GM08714 (cell line): ENCODE results near the gene HOXC13.

Source experiments
- H3K4me3 ChIP-seq: fragments of 200-500 bp; sonication (Bioruptor generic); 2 replicates; pipeline ENCODE4 v1.5.1; 2014; ENCODE audit warnings: mild to moderate bottlenecking, low read length, inconsistent platforms
- ZNF274 ChIP-seq: IDR thresholded peaks from 2 replicates; pipeline ENCODE4 v1.6.1; 2012; ENCODE audit warnings: mild to moderate bottlenecking, low read depth, low read length

HOXC13 gene

GRCh38 chr12:53976172-53976822, 37.7 kb downstream of the HOXC13 start:
- no peak overlapping the region for H3K4me3 ChIP-seq
- TF ChIP-seq ZNF274: no peak

- no peak for TF ChIP-seq ZNF274
Observed at GRCh38 chr12:53976823-53977595, 38.4 kb downstream of the HOXC13 start.

GRCh38 chr12:53977596-53978445, 39.2 kb downstream of the HOXC13 start:
- no peak overlapping the region for H3K4me3 ChIP-seq

More at GRCh38 chr12:53976823-53977595, 38.4 kb downstream of the HOXC13 start:
- H3K4me3 ChIP-seq: no peak overlapping the region

GRCh38 chr12:53978477-53979356, 40.1 kb downstream of the HOXC13 start:
- no peak overlapping the region for H3K4me3 ChIP-seq
- TF ChIP-seq ZNF274: no peak

More at GRCh38 chr12:53977596-53978445, 39.2 kb downstream of the HOXC13 start:
- TF ChIP-seq ZNF274: no peak

- no peak overlapping the region for H3K4me3 ChIP-seq
- TF ChIP-seq ZNF274: no peak
Observed at GRCh38 chr12:53980104-53980801, 41.6 kb downstream of the HOXC13 start.

GRCh38 chr12:53980802-53981496, 42.3 kb downstream of the HOXC13 start:
- TF ChIP-seq ZNF274: no peak
- H3K4me3 ChIP-seq: no peak overlapping the region

GRCh38 chr12:53981634-53982565, 43.3 kb downstream of the HOXC13 start:
- no peak overlapping the region for H3K4me3 ChIP-seq
- no peak for TF ChIP-seq ZNF274

GRCh38 chr12:53982648-53983567, 44.3 kb downstream of the HOXC13 start:
- TF ChIP-seq ZNF274: no peak
- H3K4me3 ChIP-seq: no peak overlapping the region

- TF ChIP-seq ZNF274: no peak
- no peak overlapping the region for H3K4me3 ChIP-seq
Observed at GRCh38 chr12:53983568-53983949, 44.9 kb downstream of the HOXC13 start.

- no peak for TF ChIP-seq ZNF274
- H3K4me3 ChIP-seq: no peak overlapping the region
Observed at GRCh38 chr12:53983950-53984572, 45.4 kb downstream of the HOXC13 start.
